SJSA1 (cell line): Measurements from ENCODE around the gene KSR1. TPM values are rescaled to one million over a fixed set of nuclear protein-coding genes. Genes with fewer than 3 reads are reported as not detected.

Experiments
- DNase-seq, 2 experiments: peaks; one replicate each; pipeline ENCODE4 v3.0.0-alpha.2; 2015 to 2020; ENCODE audit warnings: low spot score in 2 of 2, low read depth in 1 of 2
- H3K27ac ChIP-seq: fragments of 250-450 bp; sonication (Bioruptor Pico); 2 replicates; pipeline ENCODE4 v1.5.1; 2020; ENCODE audit warnings: mild to moderate bottlenecking, moderate library complexity
- H3K27me3 ChIP-seq: fragments of 250-450 bp; sonication (Bioruptor Pico); replicated peaks from 2 replicates; pipeline ENCODE4 v1.5.1; 2020; ENCODE audit warnings: mild to moderate bottlenecking, moderate library complexity
- H3K36me3 ChIP-seq: fragments of 250-450 bp; sonication (Bioruptor Pico); 2 replicates; pipeline ENCODE4 v1.5.1; 2020; ENCODE audit warnings: mild to moderate bottlenecking
- H3K4me1 ChIP-seq: fragments of 250-450 bp; sonication (Bioruptor Pico); replicated peaks from 2 replicates; pipeline ENCODE4 v1.6.1; 2021; ENCODE audit warnings: mild to moderate bottlenecking
- H3K4me3 ChIP-seq: fragments of 250-450 bp; sonication (Bioruptor Pico); 2 replicates; pipeline ENCODE4 v1.5.1; 2020; ENCODE audit warnings: mild to moderate bottlenecking
- H3K9me3 ChIP-seq: fragments of 250-450 bp; sonication (Bioruptor Pico); replicated peaks from 2 replicates; pipeline ENCODE4 v1.5.1; 2020; ENCODE audit warnings: mild to moderate bottlenecking
- total RNA-seq: library from RNA; depleted of rRNA; stranded (reverse); fragments of >200 nt; shearing (Covaris generic); gene quantifications from 2 replicates; pipeline ENCODE4 v1.2.3, GENCODE V29; 2014

KSR1 gene
- total RNA-seq, 1 experiment from 2014 or later = 7.7 TPM

DNA sequence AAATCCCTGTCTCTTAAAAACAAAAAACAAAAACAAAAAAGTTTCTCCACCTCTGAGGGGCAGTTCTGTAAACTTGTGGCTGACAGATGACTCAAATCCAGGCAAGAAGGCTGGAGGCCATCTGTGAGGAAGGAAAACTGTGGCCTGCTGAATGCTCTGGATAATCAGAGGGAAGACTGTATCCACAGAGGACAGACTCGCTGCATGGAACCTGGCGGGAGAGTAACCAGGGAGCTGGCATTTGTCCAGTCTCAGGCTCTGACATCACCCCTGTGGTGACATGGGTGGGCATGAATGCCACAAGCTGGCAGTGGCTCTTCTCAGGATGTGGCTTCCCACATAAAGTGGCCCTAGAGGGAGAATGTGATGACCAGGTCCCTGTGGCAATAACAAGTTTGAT is 2.8 kb upstream of the KSR1 start:
- no peaks in the 10 kb centered on the region for H3K27me3 ChIP-seq
- H3K4me3 ChIP-seq = no peak overlapping the region
- DNase-seq = no peak
- H3K4me1 ChIP-seq = peaks cover 26% of the 10 kb centered on the region
- H3K27ac ChIP-seq = no peak overlapping the region
- peaks cover 4% of the 10 kb centered on the region; the same call in 1 of the 2 replicates for H3K36me3 ChIP-seq
- no peaks in the 10 kb centered on the region for H3K9me3 ChIP-seq

GRCh38 chr17:27454089-27454488 is 2.2 kb upstream of the KSR1 start:
- Histone ChIP-seq H3K27me3 (no peaks in the 10 kb centered on the region), H3K9me3 (no peaks in the 10 kb centered on the region), H3K4me1 (peaks cover 29% of the 10 kb centered on the region), H3K27ac (no peak overlapping the region), H3K36me3 (peaks cover 4% of the 10 kb centered on the region; the same call in 1 of the 2 replicates), H3K4me3 (no peak overlapping the region)
- DNase-seq = no peak

DNA sequence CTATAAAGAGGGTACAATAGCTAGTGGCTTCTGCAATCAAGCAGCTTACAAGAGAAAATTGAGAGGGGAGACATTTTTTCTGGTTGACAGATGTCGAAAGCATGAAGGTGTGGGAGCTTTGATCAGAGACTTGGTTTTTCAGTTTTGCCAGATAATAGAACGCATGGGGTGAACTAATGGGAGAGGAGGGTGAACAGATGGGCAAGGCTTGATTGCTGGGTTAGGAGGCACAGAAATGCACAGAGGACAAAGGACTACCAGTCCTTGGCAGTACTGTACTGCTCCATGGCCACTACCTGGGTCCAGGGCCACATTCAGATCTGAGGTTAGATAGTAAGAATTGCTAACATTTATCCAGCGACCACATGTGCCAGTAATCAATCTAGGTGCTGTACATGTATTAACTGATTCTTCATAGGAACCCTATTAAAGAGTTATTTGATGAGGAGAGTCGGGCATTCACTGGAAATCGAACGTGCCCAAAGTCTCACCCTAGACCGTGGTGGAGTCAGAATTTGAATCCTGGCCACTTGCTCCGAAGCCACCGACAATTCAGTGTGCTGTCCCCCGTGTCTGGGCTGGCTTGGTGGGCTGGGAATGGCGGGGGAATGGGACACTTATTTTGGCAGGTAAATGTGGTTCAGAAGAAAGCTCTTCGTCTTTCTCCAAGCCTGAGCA is 873 bp upstream of the KSR1 start:
- H3K4me3 ChIP-seq = peak overlapping the region; percentile 98
- H3K9me3 ChIP-seq = no peaks in the 10 kb centered on the region
- peaks cover 4% of the 10 kb centered on the region; the same call in 1 of the 2 replicates for H3K36me3 ChIP-seq
- peaks cover 25% of the 10 kb centered on the region for H3K4me1 ChIP-seq
- DNase-seq = no peak
- no peaks in the 10 kb centered on the region for H3K27me3 ChIP-seq
- no peak overlapping the region for H3K27ac ChIP-seq

DNA sequence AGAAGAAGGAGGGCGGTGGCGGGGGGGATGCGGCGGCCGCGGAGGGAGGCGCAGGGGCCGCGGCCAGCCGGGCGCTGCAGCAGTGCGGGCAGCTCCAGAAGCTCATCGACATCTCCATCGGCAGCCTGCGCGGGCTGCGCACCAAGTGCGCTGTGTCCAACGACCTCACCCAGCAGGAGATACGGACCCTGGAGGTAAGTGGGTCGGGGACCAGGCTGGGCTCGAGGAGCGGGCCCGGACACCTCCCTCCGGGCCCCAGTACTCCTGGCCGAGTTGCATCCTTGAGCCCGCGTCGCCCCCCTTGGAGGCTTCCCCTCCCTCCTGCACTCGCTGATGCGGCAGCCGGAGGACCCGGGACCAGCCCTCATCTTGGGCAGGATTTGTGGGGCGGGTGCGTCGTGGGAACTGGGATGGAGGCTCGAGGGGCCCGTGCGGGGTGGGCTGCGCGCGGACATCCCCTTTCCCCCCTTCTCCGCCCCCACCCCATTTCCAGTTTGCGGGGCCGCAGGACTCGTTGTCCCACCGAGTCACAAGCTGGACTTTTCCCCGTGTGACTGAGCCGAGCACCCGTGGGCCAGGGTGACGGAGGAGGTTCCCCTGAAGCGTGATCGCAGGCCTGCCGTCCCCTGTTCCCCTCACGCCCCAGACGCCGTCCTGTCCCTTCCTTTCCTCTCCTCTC is 572 bp downstream of the KSR1 start:
- Histone ChIP-seq H3K27me3 (no peaks in the 10 kb centered on the region), H3K36me3 (peaks cover 4% of the 10 kb centered on the region; the same call in 1 of the 2 replicates), H3K4me3 (peak overlapping the region; percentile 98), H3K4me1 (peaks cover 25% of the 10 kb centered on the region), H3K9me3 (no peaks in the 10 kb centered on the region), H3K27ac (peak overlapping the region; percentile 46; the same call in 1 of the 2 replicates)
- peak in 1 of 2 experiments; percentile 30 for DNase-seq

DNA sequence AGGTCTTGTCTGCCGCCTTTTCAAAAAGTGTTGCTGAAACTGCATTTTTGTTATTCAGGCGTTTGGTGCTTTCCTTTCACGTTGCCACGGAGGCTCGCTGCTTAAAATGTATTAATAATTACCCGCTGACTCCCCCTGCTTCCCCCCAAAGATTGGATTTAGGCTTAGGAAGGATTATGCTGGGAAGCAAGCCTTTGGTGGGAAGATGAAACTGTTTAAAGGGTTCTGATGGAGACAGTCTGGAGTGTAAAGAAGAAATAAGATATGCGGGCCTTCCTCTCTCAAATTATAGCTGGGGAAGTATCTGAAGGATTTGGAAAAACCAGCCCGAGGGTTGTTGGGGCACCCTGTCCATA is 1.1 kb downstream of the KSR1 start:
- Histone ChIP-seq H3K9me3 (no peaks in the 10 kb centered on the region), H3K27me3 (no peaks in the 10 kb centered on the region), H3K27ac (no peak overlapping the region), H3K4me1 (peaks cover 28% of the 10 kb centered on the region), H3K4me3 (peak overlapping the region; percentile 98), H3K36me3 (peaks cover 4% of the 10 kb centered on the region; the same call in 1 of the 2 replicates)
- DNase-seq = peak in 1 of 2 experiments; percentile 19

DNA sequence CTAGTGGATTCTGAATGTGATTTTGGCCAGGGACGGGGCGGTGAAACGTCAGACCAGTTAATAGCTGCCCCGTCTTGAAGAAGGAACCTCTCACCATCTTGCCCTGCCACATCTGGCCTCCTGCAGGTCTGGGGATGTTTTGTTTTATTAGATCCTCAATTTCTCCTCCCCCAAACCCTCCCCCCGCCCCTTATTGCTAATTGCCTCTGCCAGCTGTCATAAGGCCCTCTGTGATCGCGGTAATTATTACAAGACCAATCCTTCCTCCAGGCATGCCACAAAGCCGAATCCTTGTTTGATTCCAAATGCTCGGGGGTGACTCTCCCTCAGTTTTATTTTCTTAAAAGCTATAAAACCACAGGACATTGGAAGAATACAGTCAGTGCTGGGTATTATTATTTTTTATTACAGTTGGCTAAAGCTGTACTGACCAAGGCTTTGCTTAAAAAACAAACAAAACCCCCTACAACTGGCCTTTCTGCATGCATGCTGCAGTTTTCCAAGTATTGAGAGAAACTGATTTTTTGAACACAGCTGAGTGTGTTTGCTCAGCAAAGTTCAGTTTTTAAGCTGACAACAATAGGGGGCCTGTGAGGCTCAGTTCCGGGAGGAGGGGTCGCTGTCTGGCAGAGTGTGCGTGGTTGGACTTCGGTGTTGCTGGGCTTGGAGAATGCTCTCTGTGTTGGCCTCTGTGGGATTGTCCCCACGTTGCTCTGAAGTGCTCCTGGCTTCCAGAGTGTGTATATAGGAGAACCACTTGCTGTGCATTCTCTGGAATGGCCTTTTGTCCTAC is 1.7 kb downstream of the KSR1 start:
- no peaks in the 10 kb centered on the region for H3K9me3 ChIP-seq
- DNase-seq = peak in 1 of 2 experiments; percentile 33
- H3K27me3 ChIP-seq = no peaks in the 10 kb centered on the region
- peaks cover 4% of the 10 kb centered on the region; the same call in 1 of the 2 replicates for H3K36me3 ChIP-seq
- peak overlapping the region; percentile 98 for H3K4me3 ChIP-seq
- H3K4me1 ChIP-seq = peaks cover 28% of the 10 kb centered on the region
- no peak overlapping the region for H3K27ac ChIP-seq

DNA sequence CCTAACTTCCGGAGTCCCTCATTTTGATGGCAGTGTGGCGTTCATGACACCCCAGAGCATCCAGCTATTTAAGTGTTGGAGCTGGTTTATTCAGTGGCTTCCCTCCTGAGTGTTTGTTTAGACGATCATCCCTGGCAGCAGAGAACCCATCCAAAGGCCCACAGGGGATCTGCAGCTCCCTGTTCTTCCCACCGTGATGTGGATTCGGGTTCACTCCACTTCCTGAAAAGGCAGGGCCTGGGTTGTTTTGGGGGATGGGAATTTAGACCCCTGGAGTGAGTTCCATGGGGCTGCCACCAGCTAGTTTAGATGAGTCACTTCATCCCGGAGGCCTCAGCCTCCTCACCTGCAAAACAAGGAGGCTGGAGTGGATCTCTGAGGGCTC is 2.3 kb downstream of the KSR1 start:
- Histone ChIP-seq H3K4me3 (no peak overlapping the region), H3K9me3 (no peaks in the 10 kb centered on the region), H3K4me1 (peaks cover 28% of the 10 kb centered on the region), H3K27ac (no peak overlapping the region), H3K36me3 (peaks cover 4% of the 10 kb centered on the region; the same call in 1 of the 2 replicates), H3K27me3 (no peaks in the 10 kb centered on the region)
- no peak for DNase-seq

DNA sequence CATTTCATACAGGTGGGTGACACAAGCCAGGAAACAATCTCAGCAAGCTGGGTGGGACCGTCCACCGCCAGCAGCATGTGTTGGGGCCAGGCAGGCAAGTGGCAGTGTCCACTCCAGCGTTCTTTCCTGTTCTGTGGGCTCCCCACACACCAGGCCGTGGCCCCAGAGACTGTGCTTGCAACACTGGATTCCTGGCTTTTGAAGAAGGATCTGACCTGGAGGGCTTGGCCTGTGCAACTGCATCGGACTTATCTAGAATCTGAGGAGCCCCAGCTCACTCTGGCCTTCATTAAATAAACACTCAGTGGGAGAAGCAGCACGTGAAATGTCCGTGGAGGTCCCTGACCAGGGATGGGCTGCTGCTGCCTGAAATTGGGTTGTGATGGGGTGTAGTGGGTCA is 3.2 kb downstream of the KSR1 start:
- Histone ChIP-seq H3K9me3 (no peaks in the 10 kb centered on the region), H3K27ac (no peak overlapping the region), H3K4me3 (no peak overlapping the region), H3K36me3 (peaks cover 4% of the 10 kb centered on the region; the same call in 1 of the 2 replicates), H3K27me3 (no peaks in the 10 kb centered on the region), H3K4me1 (peaks cover 28% of the 10 kb centered on the region)
- no peak for DNase-seq

DNA sequence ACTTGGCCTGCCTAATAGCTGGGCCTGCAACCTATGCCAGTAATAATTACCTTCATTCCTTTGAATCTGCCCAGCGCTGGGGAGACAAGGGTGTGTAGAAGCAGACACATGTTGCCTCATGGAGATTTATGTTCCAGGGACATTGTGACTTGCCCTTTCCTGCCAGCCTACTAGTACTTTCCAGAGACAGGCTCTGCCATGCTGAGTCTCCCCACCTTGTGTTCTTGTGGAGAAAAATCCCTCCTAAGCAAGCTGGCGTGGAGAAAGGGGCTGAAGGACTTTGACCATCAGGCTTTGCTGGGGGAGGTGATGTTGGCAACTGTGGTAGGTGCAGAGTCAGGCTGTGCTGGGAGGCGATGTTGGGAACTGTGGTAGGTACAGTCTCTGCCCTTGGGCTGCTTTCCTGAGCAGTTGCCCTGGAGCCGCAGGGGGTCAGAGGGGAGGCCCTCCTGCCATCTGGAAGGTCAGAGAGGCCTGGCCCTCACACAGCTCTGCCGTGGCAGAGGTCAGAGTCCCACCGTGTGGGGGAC is 4.0 kb downstream of the KSR1 start:
- H3K27me3 ChIP-seq = no peaks in the 10 kb centered on the region
- H3K4me1 ChIP-seq = peaks cover 28% of the 10 kb centered on the region
- H3K36me3 ChIP-seq = peaks cover 4% of the 10 kb centered on the region; the same call in 1 of the 2 replicates
- no peak overlapping the region for H3K27ac ChIP-seq
- no peak for DNase-seq
- no peak overlapping the region for H3K4me3 ChIP-seq
- H3K9me3 ChIP-seq = no peaks in the 10 kb centered on the region

- H3K27ac ChIP-seq = no peak overlapping the region
- no peaks in the 10 kb centered on the region for H3K27me3 ChIP-seq
- H3K4me3 ChIP-seq = no peak overlapping the region
- H3K9me3 ChIP-seq = no peaks in the 10 kb centered on the region
- DNase-seq = no peak
- peaks cover 2% of the 10 kb centered on the region; the same call in 1 of the 2 replicates for H3K36me3 ChIP-seq
- H3K4me1 ChIP-seq = peaks cover 23% of the 10 kb centered on the region
These were observed 5.1 kb downstream of the KSR1 start for GRCh38 chr17:27461192-27461859.

DNA sequence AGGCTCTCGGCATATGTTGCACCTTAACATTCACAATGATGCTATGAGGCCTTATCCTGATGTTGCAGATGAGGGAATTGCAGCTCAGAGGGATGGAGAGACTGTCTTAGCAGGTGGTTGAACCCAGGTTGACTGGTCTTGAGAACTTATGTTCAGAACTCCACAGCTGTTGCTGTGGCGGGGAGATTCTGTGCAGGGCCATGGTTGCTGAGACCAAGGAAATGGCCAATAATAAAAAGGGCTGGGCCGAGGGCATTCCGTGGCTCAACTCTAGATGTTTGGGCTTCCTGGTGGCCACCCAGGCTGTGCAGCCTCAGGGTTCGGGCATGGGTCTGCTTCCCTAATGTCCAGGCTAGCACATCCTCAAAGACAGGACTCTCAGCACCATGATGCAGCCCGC is 5.9 kb downstream of the KSR1 start:
- H3K9me3 ChIP-seq = no peaks in the 10 kb centered on the region
- no peaks in the 10 kb centered on the region for H3K36me3 ChIP-seq
- no peaks in the 10 kb centered on the region for H3K27me3 ChIP-seq

GRCh38 chr17:27462714-27463113 is 6.5 kb downstream of the KSR1 start:
- Histone ChIP-seq H3K4me3 (no peak overlapping the region), H3K27ac (no peak overlapping the region), H3K27me3 (no peaks in the 10 kb centered on the region), H3K36me3 (no peaks in the 10 kb centered on the region), H3K4me1 (peaks cover 14% of the 10 kb centered on the region), H3K9me3 (no peaks in the 10 kb centered on the region)
- DNase-seq = no peak

More for the DNA sequence above, 5.9 kb downstream of the KSR1 start:
- H3K4me1 ChIP-seq = peaks cover 20% of the 10 kb centered on the region
- H3K4me3 ChIP-seq = no peak overlapping the region
- H3K27ac ChIP-seq = no peak overlapping the region
- DNase-seq = no peak

- Histone ChIP-seq H3K4me1 (peaks cover 9% of the 10 kb centered on the region), H3K9me3 (no peaks in the 10 kb centered on the region), H3K4me3 (no peak overlapping the region), H3K27me3 (no peaks in the 10 kb centered on the region), H3K36me3 (no peaks in the 10 kb centered on the region), H3K27ac (no peak overlapping the region)
- no peak for DNase-seq
These were observed 7.0 kb downstream of the KSR1 start for GRCh38 chr17:27463235-27463677.
